ENCODE measurements around the gene MAP4K5. TPM values are rescaled to one million over a fixed set of nuclear protein-coding genes. Genes with fewer than 3 reads are reported as not detected.

MAP4K5 gene
- total RNA-seq (10 to 100 TPM in 8 of 10 donors, 1 to 10 TPM in 2; 7.1 to 19.8 (median 12.1) TPM), polyA plus RNA-seq (1 to 10 TPM; 8.7 to 8.9 TPM)
- long read RNA-seq, donor 1, partial matches to known transcripts, result 3 of 15 reads
- long read RNA-seq, donor 1, other reads (novel, unspliced or antisense), result 12 of 15 reads
- long read RNA-seq, donor 2, partial matches to known transcripts, result 4 of 16 reads
- long read RNA-seq, donor 2, other reads (novel, unspliced or antisense), result 12 of 16 reads
- long read RNA-seq, donor 3, partial matches to known transcripts, result 13 of 19 reads
- long read RNA-seq, donor 3, other reads (novel, unspliced or antisense), result 6 of 19 reads

DNA sequence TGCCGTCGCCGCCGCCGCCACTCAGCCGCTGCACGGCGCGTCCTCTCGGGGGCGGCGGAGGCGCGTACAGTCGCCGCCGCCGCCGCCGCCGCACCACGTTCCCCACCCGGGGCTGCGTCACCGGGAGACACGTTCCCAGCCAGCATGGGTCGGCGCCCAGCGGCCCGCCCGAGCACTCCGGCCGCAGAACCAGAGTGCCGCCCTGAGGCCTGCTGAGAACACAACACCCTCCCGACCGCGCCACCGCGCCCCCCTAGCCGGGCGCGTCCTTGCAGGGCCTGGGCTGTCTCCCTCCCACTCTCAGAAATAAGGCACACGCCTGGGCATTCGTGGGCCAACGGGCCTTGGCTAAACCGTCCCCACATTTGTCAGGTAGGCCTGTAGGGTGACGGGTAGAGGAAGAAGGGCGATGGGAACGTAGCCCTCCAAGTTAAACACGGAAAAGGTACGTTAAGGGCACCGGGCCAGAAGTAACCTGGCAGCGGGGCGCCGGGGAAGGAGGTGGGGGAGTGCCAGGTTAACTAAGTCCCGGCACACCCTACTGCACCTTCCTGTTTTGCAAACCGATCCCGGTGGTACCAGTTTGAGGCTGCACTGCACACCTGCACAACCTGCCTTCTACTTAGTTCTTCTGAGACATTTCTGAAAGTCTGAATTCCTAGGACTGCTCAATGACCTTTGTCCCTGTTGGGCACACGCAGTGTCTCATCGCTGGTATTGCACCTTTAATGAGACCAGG, at the start of gene MAP4K5:
Gene MAP4K5 (minus strand): TSS at position 68 of the 739 bp plus-strand sequence. CDS start 520 bp downstream, outside the sequence.
- Histone ChIP-seq H3K27me3 (no peaks in the 10 kb centered on the region), H3K4me3 (peak within 1 kb of the TSS; percentile 84 to 97 (median 91)), H3K27ac (peak within 1 kb of the TSS; percentile 68 to 97 (median 94)), H3K4me1 (peaks cover 0 to 42% (median 28%) of the 10 kb centered on the region in 9 donors), H3K9me3 (no peaks in the 10 kb centered on the region), H3K36me3 (peaks cover 0 to 4% (median 0%) of the 10 kb centered on the region in 9 donors)
- TF ChIP-seq, protein P1, sequence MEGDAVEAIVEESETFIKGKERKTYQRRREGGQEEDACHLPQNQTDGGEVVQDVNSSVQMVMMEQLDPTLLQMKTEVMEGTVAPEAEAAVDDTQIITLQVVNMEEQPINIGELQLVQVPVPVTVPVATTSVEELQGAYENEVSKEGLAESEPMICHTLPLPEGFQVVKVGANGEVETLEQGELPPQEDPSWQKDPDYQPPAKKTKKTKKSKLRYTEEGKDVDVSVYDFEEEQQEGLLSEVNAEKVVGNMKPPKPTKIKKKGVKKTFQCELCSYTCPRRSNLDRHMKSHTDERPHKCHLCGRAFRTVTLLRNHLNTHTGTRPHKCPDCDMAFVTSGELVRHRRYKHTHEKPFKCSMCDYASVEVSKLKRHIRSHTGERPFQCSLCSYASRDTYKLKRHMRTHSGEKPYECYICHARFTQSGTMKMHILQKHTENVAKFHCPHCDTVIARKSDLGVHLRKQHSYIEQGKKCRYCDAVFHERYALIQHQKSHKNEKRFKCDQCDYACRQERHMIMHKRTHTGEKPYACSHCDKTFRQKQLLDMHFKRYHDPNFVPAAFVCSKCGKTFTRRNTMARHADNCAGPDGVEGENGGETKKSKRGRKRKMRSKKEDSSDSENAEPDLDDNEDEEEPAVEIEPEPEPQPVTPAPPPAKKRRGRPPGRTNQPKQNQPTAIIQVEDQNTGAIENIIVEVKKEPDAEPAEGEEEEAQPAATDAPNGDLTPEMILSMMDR (IDR thresholded peaks at IDR 0.05), result peak; percentile 83 to 96 (median 92)
- WGBS, 2 donors, result 1% methylated on average over 43 to 60 of the region's 60 CpGs
- intact Hi-C loops (cut with DNase I), result loop anchor here in 9 of 10 donors (1.0 to 5.0 kb wide), 7 partner anchors 190 to 300 kb away; partner anchors contain the start of gene SOS2 (in 1 of the 9)
- DNase-seq (peak; percentile 90 to 93), ATAC-seq (peak; percentile 98 to 100 (median 100))

DNA sequence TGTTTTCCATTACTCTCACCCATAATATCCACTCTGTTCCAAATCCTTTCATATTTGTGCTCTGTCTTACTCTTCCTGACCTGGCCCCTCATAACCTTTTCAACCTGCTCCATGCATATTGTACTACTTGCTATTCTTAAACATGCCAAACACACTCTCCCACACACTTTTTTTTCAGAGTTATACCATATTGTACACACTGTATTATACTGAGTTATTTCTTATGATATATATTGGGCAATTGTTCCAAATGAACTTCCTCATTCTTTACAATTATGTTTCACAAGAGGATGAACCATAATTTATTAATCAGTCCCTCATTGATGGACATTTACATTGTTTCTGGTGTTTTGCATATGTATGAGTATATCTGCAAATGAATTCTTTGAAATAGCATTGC, 46.1 kb upstream of the MAP4K5 start:
- Histone ChIP-seq H3K4me3 (no peak overlapping the region), H3K9me3 (no peaks in the 10 kb centered on the region), H3K4me1 (no peaks in the 10 kb centered on the region), H3K27ac (no peak overlapping the region), H3K27me3 (no peaks in the 10 kb centered on the region), H3K36me3 (no peaks in the 10 kb centered on the region)
- TF ChIP-seq, protein P1 (IDR thresholded peaks at IDR 0.05), result no peak
- intact Hi-C loops (cut with DNase I), result no loop called here
- DNase-seq, result no peak
- ATAC-seq, result no peak

DNA sequence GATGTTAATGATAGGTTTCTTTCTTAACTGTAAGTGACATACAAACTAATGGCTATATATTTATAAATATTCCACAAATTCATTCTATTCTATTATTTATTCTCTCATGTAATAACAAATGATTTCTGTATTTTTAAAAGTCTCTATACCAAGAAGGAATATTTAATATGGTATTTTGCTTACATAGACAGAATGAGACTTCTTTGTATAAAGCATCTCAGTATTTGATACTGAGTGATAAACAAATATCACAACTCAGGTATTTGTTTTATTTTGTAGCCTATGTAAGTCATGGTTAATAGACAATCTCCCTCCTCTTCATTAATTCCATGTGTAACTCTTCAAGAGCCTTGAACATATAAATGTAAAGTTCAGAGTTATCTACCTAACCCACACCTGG, 45.6 kb upstream of the MAP4K5 start:
- H3K27ac ChIP-seq, result no peak overlapping the region
- no peak overlapping the region for H3K4me3 ChIP-seq
- no peak for ATAC-seq
- no peaks in the 10 kb centered on the region for H3K27me3 ChIP-seq
- peaks cover 0 to under 1% (median 0%) of the 10 kb centered on the region in 11 donors for H3K9me3 ChIP-seq
- intact Hi-C loops (cut with DNase I), result no loop called here
- no peaks in the 10 kb centered on the region for H3K36me3 ChIP-seq
- no peaks in the 10 kb centered on the region for H3K4me1 ChIP-seq
- TF ChIP-seq, protein P1 (IDR thresholded peaks at IDR 0.05), result no peak
- DNase-seq, result no peak

DNA sequence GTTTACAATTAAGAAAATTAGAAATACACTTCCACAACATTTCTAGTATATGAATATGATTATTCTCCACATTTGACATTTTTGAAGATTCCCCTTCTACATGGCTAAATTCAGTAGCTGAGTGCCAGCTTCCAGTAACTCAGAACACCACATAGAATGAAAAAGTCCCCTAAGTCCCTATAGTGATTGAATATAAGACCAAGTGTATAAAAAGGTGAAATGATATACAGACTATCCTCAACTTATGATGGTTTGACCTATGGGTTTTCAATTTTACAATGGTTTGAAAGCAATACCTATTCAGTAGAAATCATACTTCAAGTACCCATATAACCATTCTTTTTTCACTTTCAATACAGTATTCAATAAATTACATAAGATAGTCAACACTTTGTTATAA, 43.4 kb upstream of the MAP4K5 start:
- Histone ChIP-seq H3K27me3 (no peaks in the 10 kb centered on the region), H3K36me3 (no peaks in the 10 kb centered on the region), H3K9me3 (peaks cover 0 to 23% (median 16%) of the 10 kb centered on the region in 11 donors), H3K4me1 (no peaks in the 10 kb centered on the region), H3K27ac (no peak overlapping the region), H3K4me3 (no peak overlapping the region)
- ATAC-seq (no peak), DNase-seq (no peak)
- intact Hi-C loops (cut with DNase I), result no loop called here
- TF ChIP-seq, protein P1 (IDR thresholded peaks at IDR 0.05), result no peak

All from heart right ventricle (tissue), 16 donors.